MM.1S (cell line): ENCODE results near the gene MMP7.

Experiments
- DNase-seq: peaks from one replicate; pipeline ENCODE4 v3.0.0-alpha.2; 2015
- H2AFZ ChIP-seq: fragments of 300-600 bp; sonication (generic); 2 replicates; pipeline ENCODE4 v1.6.0; 2016; ENCODE audit warnings: antibody characterized with exemption, low read length
- H3F3A ChIP-seq: fragments of 300-600 bp; sonication (generic); 2 replicates; pipeline ENCODE4 v1.6.1; 2016; ENCODE audit warnings: mild to moderate bottlenecking, antibody characterized with exemption, low read length, moderate library complexity, mixed read lengths; ENCODE audit not compliant: insufficient read depth
- H3K27ac ChIP-seq: fragments of 300-600 bp; sonication (generic); 2 replicates; pipeline ENCODE4 v1.5.1; 2016; ENCODE audit warnings: mild to moderate bottlenecking, low read length
- H3K27me3 ChIP-seq: fragments of 300-600 bp; sonication (generic); replicated peaks from 2 replicates; pipeline ENCODE4 v1.6.0; 2016; ENCODE audit warnings: low read length; ENCODE audit not compliant: insufficient read depth
- H3K36me3 ChIP-seq: fragments of 300-600 bp; sonication (generic); replicated peaks from 2 replicates; pipeline ENCODE4 v1.6.1; 2016; ENCODE audit warnings: mild to moderate bottlenecking, low read length, mixed read lengths; ENCODE audit not compliant: insufficient read depth
- H3K4me1 ChIP-seq: fragments of 300-600 bp; sonication (generic); 2 replicates; pipeline ENCODE4 v1.6.1; 2016; ENCODE audit warnings: low read length, mixed read lengths
- H3K4me2 ChIP-seq: fragments of 300-600 bp; sonication (generic); 2 replicates; pipeline ENCODE4 v1.6.0; 2016; ENCODE audit warnings: low read depth, low read length
- H3K4me3 ChIP-seq: fragments of 300-600 bp; sonication (generic); 2 replicates; pipeline ENCODE4 v1.5.1; 2016; ENCODE audit warnings: low read length, mixed read lengths
- H3K79me2 ChIP-seq: fragments of 300-600 bp; sonication (generic); 2 replicates; pipeline ENCODE4 v1.6.1; 2016; ENCODE audit warnings: mixed run types, low read length, mixed read lengths
- H3K9ac ChIP-seq: fragments of 300-600 bp; sonication (generic); 2 replicates; pipeline ENCODE4 v1.6.1; 2016; ENCODE audit warnings: low read length, mixed read lengths
- H3K9me2 ChIP-seq: fragments of 300-600 bp; sonication (generic); replicated peaks from 2 replicates; pipeline ENCODE4 v1.6.1; 2016; ENCODE audit warnings: mild to moderate bottlenecking, low read length, mixed read lengths; ENCODE audit not compliant: insufficient read depth
- H3K9me3 ChIP-seq: fragments of 300-600 bp; sonication (generic); replicated peaks from 2 replicates; pipeline ENCODE4 v1.6.1; 2016; ENCODE audit warnings: mild to moderate bottlenecking, low read length, mixed read lengths; ENCODE audit not compliant: insufficient read depth
- H4K20me1 ChIP-seq: fragments of 300-600 bp; sonication (generic); 2 replicates; pipeline ENCODE4 v1.6.1; 2016; ENCODE audit warnings: mild to moderate bottlenecking, low read length, moderate library complexity, mixed read lengths; ENCODE audit not compliant: insufficient read depth
- EZH2 ChIP-seq: fragments of 300-600 bp; sonication (generic); optimal IDR thresholded peaks from 2 replicates; pipeline ENCODE3; 2017; ENCODE audit warnings: low read depth, mild to moderate bottlenecking, antibody characterized with exemption, low read length, mixed read lengths
- EZH2phosphoT487 ChIP-seq: fragments of 300-600 bp; sonication (generic); IDR thresholded peaks from 2 replicates; pipeline ENCODE4 v1.6.1; 2018; ENCODE audit warnings: antibody characterized with exemption, low read length
- TF ChIP-seq, protein P1 (sequence below): fragments of 300-600 bp; sonication (generic); IDR thresholded peaks from 2 replicates; pipeline ENCODE4 v1.5.1; 2016; ENCODE audit warnings: antibody characterized with exemption, low read length, mixed read lengths

MMP7 gene

GRCh38 chr11:102553835-102554282 is 23.3 kb upstream of the MMP7 start:
- Histone ChIP-seq H3K79me2 (no peaks in the 10 kb centered on the region), H3K9ac (no peak overlapping the region), H3K4me1 (no peaks in the 10 kb centered on the region; the same call in 1 of the 2 replicates), H3K36me3 (no peaks in the 10 kb centered on the region), H3K27me3 (peaks cover 11% of the 10 kb centered on the region), H3K9me3 (no peaks in the 10 kb centered on the region), H4K20me1 (no peaks in the 10 kb centered on the region), H3K4me3 (no peak overlapping the region), H3F3A (no peaks in the 10 kb centered on the region), H2AFZ (no peak overlapping the region), H3K9me2 (no peaks in the 10 kb centered on the region), H3K4me2 (no peak overlapping the region), H3K27ac (no peak overlapping the region)
- TF ChIP-seq EZH2phosphoT487 (no peak), EZH2 (no peak)
- TF ChIP-seq, protein P1, sequence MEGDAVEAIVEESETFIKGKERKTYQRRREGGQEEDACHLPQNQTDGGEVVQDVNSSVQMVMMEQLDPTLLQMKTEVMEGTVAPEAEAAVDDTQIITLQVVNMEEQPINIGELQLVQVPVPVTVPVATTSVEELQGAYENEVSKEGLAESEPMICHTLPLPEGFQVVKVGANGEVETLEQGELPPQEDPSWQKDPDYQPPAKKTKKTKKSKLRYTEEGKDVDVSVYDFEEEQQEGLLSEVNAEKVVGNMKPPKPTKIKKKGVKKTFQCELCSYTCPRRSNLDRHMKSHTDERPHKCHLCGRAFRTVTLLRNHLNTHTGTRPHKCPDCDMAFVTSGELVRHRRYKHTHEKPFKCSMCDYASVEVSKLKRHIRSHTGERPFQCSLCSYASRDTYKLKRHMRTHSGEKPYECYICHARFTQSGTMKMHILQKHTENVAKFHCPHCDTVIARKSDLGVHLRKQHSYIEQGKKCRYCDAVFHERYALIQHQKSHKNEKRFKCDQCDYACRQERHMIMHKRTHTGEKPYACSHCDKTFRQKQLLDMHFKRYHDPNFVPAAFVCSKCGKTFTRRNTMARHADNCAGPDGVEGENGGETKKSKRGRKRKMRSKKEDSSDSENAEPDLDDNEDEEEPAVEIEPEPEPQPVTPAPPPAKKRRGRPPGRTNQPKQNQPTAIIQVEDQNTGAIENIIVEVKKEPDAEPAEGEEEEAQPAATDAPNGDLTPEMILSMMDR = no peak
- no peak for DNase-seq

DNA sequence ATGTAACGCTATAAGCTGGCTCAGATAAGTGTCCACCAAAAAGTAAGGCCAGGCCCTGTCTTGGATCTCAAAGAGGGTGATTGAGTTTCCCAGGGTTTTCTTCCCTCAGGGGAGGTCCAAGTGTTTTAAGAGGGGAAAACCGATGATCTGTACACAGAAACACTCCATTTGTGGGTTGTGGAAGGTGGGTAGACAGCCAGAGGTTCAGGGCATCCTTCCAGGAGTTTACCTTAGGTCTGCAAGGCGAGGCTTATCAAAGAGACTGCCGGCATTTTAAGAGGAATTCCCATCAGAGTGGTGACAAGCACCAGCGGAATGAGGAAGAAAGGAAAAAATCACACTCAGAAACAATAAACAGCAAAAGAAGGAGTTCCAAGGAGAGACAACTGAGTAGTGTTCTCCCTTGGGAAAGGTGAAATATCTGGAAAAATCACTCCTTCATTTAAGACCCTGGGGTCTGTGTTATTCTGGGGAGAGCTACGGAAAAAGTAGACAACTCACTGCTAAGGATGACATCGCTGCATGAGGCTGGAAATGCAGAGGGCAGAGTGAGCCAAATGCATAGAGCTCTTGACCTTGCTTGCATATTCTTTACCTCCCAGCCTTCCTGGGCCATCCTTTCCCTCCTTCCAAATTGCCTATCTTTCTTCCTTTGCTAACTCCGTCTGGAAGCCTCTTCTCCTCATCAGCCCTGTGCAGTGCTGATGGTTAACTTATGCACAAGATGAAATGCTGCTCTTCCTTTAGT is 22.1 kb upstream of the MMP7 start:
- H2AFZ ChIP-seq = no peak overlapping the region
- TF ChIP-seq EZH2 (no peak), EZH2phosphoT487 (no peak)
- TF ChIP-seq, protein P1 = no peak
- H3K27me3 ChIP-seq = no peaks in the 10 kb centered on the region; the same call in 1 of the 2 replicates
- no peaks in the 10 kb centered on the region for H3K4me1 ChIP-seq
- H3K79me2 ChIP-seq = no peaks in the 10 kb centered on the region
- no peak overlapping the region for H3K27ac ChIP-seq
- H3K4me3 ChIP-seq = no peak overlapping the region
- no peak overlapping the region for H3K9ac ChIP-seq
- no peaks in the 10 kb centered on the region for H3K9me2 ChIP-seq
- no peaks in the 10 kb centered on the region for H3F3A ChIP-seq
- H3K36me3 ChIP-seq = no peaks in the 10 kb centered on the region
- H4K20me1 ChIP-seq = no peaks in the 10 kb centered on the region
- H3K9me3 ChIP-seq = no peaks in the 10 kb centered on the region
- no peak overlapping the region for H3K4me2 ChIP-seq
- no peak for DNase-seq

GRCh38 chr11:102552020-102552419 is 21.5 kb upstream of the MMP7 start:
- no peak overlapping the region for H3K4me2 ChIP-seq
- no peak for DNase-seq
- H4K20me1 ChIP-seq = no peaks in the 10 kb centered on the region
- no peak overlapping the region for H3K4me3 ChIP-seq
- no peaks in the 10 kb centered on the region for H3K9me3 ChIP-seq
- H3K36me3 ChIP-seq = no peaks in the 10 kb centered on the region
- H3K79me2 ChIP-seq = no peaks in the 10 kb centered on the region
- no peaks in the 10 kb centered on the region for H3K9me2 ChIP-seq
- H3K4me1 ChIP-seq = no peaks in the 10 kb centered on the region
- no peaks in the 10 kb centered on the region for H3F3A ChIP-seq
- H2AFZ ChIP-seq = no peak overlapping the region
- TF ChIP-seq, protein P1 = no peak
- TF ChIP-seq EZH2 (no peak), EZH2phosphoT487 (no peak)
- H3K27ac ChIP-seq = no peak overlapping the region
- no peaks in the 10 kb centered on the region; the same call in 1 of the 2 replicates for H3K27me3 ChIP-seq
- H3K9ac ChIP-seq = no peak overlapping the region
